GM18505 (cell line): Measurements from ENCODE around the gene FOS.
A peak's percentile ranks its signal among the peaks of the same experiment; 100 is the strongest.
"Not testable (repeated sequence)": the region's sequence is repeated elsewhere in the genome, so short reads cannot be mapped to it uniquely, and the experiment has no call there.

Experiments used
- ATAC-seq: cut with Tn5 transposase; IDR thresholded peaks from one replicate; pipeline ENCODE4 v1.9.1; 2021; ENCODE audit not compliant: unreplicated experiment
- POLR2A ChIP-seq: IDR thresholded peaks from 4 replicates; pipeline ENCODE4 v1.6.1; 2011; ENCODE audit warnings: borderline replicate concordance; ENCODE audit not compliant: insufficient read depth, insufficient read length; ENCODE audit errors: extremely low read depth

FOS gene

DNA sequence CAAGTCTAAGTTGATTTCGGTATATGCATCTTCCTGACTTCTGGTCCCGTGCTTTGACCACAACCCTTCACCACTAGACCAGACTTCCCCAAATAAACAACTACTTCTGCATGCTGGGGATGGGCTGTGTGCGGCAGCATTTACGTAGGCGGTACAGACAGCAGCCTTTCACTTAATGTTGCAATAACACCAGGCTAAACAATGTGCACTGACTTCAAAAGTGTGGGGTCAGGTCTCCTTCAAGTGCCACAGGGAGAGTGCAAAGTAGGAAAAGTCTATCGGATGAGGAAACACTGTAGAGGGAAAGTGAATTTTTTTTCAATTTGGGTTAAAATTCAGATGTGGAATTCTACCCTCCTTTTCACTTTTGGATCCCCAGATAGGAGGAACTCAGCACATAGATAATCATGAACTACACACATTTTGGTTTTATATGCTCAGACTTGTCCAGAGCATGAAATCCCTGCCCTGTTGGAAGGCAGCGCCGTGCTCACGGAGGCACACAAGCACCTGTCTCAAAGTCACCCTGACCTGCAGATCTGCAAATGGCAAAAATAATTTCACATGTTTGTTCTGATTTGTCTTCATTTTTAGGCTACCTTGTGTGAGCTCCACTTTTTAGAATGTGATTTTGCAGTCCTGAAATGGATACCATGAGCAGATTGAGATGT, 3.6 kb upstream of the FOS start:
- ATAC-seq, result no peak
- no peak for TF ChIP-seq POLR2A

DNA sequence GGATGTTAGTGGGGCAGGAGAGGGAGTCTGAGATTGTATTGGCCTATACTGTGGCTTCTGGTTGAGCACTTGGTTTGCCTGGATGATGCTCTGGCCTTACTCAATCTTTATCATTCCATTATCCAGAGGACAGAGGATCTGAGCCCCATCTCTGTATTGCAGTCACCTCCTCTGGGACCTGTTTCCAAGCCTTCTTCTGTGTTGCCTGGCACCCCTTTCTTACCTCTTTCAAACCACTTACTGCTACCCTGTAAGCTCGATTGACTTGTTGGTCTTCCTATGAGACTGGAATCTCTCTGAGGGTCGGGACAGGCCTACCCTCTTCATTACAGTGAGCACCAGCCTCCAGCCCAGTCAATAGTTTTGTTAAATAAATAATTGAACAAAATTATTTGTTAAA, 3.0 kb upstream of the FOS start:
- ATAC-seq, result no peak
- no peak for TF ChIP-seq POLR2A

DNA sequence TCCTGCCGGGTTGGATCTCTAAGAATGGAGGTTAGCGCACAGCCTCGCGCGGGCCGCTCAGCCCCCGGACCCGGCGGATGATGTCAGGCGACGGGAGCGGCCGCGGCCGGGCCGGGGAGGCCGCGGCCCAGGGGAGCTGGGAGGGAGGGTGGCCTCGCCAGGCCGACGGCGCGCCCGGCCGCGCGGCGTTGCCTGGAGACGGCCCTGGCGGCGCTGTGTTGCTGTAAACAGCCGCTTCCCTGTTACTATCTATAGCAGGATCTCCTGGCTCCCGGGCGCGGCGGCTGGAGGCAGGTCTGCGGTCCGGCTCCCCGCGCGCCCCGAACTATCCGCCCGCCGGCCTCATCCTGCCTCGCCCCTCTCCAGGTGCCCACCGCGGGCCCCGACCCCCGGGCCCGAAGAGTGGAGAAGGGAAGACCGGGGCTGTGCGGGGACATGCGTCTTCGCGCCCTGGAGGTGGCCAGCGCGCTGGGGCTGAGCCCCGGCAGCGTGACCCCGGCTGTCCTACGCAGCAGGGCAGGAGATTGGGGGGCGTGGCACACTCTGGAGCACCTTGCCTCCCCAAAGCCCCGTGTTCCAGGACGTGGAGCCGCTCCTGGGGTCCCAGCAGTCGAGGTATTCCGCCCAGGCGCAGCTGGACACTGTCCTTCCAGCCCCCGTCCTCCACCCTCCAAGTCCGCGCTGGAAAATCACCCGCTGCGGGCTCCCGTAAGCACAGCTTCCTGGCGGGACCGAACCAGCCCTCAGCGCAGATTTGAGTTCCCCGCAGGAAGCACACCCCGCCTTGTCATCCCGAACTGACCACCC, 1.4 kb upstream of the FOS start:
- TF ChIP-seq POLR2A, result no peak
- no peak for ATAC-seq

DNA sequence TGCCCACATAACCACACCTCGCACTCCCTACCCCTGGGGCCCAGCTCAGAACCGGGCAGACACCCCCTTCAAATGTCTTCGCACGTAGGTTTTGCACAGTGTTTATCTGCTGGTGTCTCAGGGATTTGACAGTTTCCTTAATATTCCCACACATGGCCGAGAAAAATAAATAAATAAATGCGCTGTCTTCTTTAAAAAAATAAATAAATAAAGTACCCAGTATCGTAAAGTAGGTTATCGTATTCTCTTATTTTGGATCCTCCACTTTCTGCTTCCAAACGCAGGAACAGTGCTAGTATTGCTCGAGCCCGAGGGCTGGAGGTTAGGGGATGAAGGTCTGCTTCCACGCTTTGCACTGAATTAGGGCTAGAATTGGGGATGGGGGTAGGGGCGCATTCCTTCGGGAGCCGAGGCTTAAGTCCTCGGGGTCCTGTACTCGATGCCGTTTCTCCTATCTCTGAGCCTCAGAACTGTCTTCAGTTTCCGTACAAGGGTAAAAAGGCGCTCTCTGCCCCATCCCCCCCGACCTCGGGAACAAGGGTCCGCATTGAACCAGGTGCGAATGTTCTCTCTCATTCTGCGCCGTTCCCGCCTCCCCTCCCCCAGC, 710 bp upstream of the FOS start:
- TF ChIP-seq POLR2A, result no peak
- ATAC-seq, result no peak

DNA sequence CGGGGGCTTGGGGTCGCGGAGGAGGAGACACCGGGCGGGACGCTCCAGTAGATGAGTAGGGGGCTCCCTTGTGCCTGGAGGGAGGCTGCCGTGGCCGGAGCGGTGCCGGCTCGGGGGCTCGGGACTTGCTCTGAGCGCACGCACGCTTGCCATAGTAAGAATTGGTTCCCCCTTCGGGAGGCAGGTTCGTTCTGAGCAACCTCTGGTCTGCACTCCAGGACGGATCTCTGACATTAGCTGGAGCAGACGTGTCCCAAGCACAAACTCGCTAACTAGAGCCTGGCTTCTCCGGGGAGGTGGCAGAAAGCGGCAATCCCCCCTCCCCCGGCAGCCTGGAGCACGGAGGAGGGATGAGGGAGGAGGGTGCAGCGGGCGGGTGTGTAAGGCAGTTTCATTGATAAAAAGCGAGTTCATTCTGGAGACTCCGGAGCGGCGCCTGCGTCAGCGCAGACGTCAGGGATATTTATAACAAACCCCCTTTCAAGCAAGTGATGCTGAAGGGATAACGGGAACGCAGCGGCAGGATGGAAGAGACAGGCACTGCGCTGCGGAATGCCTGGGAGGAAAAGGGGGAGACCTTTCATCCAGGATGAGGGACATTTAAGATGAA, 630 bp downstream of the FOS start:
- ATAC-seq, result peak; percentile 4
- no peak for TF ChIP-seq POLR2A

DNA sequence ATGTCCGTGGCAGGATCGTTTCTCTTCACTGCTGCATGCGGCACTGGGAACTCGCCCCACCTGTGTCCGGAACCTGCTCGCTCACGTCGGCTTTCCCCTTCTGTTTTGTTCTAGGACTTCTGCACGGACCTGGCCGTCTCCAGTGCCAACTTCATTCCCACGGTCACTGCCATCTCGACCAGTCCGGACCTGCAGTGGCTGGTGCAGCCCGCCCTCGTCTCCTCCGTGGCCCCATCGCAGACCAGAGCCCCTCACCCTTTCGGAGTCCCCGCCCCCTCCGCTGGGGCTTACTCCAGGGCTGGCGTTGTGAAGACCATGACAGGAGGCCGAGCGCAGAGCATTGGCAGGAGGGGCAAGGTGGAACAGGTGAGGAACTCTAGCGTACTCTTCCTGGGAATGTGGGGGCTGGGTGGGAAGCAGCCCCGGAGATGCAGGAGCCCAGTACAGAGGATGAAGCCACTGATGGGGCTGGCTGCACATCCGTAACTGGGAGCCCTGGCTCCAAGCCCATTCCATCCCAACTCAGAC, 1.2 kb downstream of the FOS start:
- no peak for ATAC-seq
- TF ChIP-seq POLR2A, result no peak

DNA sequence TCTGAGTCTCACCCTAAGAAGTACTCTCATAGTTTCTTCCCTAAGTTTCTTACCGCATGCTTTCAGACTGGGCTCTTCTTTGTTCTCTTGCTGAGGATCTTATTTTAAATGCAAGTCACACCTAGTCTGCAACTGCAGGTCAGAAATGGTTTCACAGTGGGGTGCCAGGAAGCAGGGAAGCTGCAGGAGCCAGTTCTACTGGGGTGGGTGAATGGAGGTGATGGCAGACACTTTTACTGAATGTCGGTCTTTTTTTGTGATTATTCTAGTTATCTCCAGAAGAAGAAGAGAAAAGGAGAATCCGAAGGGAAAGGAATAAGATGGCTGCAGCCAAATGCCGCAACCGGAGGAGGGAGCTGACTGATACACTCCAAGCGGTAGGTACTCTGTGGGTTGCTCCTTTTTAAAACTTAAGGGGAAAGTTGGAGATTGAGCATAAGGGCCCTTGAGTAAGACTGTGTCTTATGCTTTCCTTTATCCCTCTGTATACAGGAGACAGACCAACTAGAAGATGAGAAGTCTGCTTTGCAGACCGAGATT, 1.7 kb downstream of the FOS start:
- no peak for TF ChIP-seq POLR2A
- no peak for ATAC-seq

DNA sequence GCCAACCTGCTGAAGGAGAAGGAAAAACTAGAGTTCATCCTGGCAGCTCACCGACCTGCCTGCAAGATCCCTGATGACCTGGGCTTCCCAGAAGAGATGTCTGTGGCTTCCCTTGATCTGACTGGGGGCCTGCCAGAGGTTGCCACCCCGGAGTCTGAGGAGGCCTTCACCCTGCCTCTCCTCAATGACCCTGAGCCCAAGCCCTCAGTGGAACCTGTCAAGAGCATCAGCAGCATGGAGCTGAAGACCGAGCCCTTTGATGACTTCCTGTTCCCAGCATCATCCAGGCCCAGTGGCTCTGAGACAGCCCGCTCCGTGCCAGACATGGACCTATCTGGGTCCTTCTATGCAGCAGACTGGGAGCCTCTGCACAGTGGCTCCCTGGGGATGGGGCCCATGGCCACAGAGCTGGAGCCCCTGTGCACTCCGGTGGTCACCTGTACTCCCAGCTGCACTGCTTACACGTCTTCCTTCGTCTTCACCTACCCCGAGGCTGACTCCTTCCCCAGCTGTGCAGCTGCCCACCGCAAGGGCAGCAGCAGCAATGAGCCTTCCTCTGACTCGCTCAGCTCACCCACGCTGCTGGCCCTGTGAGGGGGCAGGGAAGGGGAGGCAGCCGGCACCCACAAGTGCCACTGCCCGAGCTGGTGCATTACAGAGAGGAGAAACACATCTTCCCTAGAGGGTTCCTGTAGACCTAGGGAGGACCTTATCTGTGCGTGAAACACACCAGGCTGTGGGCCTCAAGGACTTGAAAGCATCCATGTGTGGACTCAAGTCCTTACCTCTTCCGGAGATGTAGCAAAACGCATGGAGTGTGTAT, 2.4 kb downstream of the FOS start:
- no peak for TF ChIP-seq POLR2A
- ATAC-seq, result no peak

DNA sequence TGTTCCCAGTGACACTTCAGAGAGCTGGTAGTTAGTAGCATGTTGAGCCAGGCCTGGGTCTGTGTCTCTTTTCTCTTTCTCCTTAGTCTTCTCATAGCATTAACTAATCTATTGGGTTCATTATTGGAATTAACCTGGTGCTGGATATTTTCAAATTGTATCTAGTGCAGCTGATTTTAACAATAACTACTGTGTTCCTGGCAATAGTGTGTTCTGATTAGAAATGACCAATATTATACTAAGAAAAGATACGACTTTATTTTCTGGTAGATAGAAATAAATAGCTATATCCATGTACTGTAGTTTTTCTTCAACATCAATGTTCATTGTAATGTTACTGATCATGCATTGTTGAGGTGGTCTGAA, 3.0 kb downstream of the FOS start:
- no peak for ATAC-seq

DNA sequence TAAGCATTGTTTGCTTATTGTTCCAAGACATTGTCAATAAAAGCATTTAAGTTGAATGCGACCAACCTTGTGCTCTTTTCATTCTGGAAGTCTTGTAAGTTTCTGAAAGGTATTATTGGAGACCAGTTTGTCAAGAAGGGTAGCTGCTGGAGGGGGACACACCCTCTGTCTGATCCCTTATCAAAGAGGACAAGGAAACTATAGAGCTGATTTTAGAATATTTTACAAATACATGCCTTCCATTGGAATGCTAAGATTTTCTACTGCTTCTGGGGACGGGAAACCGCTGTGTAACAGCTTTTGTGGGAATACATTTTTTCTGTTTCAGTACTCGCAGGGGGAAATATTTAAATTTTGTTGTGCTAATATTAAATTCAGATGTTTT, 3.5 kb downstream of the FOS start:
- ATAC-seq, result no peak
- TF ChIP-seq POLR2A, result no peak

More for the DNA sequence above, 3.0 kb downstream of the FOS start:
- TF ChIP-seq POLR2A, result no peak

DNA sequence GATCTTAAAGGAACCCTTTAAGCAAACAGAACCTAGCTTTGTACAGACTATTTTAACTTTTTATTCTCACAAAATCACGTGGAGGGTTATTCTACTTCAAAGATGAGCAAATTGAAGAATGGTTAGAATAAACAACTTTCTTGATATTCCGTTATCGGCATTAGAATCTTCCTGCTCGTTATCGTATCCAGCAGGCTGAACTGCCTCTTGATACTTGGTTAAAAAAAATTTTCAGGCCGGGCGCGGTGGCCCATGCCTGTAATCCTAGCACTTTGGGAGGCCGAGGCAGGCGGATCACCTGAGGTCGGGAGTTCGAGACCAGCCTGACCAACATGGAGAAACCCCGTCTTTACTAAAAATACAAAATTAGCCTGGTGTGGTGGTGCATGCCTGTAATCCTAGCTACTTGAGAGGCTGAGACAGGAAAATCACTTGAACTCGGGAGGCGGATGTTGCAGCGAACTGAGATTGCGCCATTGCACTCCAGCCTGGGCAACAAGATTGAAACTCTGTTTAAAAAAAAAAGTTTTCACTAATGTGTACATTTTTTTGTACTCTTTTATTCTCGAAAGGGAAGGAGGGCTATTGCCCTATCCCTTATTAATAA, 4.0 kb downstream of the FOS start:
- ATAC-seq, result not testable (repeated sequence)

DNA sequence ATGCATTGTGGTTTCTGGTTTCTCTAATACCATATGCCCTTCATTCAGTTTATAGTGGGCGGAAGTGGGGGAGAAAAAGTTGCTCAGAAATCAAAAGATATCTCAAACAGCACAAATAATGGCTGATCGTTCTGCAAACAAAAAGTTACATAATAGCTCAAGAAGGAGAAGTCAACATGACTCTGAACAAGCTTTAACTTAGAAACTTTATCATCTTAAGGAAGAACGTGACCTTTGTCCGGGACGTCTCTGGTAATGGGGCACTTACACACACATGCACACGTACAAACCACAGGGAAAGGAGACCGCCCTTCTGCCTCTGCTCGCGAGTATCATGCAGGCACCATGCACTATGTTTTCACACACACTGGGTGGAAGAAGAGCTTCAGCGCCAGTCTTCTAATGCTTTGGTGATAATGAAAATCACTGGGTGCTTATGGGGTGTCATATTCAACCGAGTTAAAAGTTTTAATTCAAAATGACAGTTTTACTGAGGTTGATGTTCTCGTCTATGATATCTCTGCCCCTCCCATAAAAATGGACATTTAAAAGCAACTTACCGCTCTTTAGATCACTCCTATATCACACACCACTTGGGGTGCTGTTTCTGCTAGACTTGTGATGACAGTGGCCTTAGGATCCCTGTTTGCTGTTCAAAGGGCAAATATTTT, 4.7 kb downstream of the FOS start:
- ATAC-seq, result no peak
- no peak for TF ChIP-seq POLR2A
